ENCODE measurements around the gene FAM120B. TPM values are rescaled to one million over a fixed set of nuclear protein-coding genes. Genes with fewer than 3 reads are reported as not detected.

The FAM120B gene
- total and polyA plus RNA-seq, 2 of the 4 experiments (the other 2 are of a cell fraction): 15.3 to 28.0 TPM

- in situ Hi-C loops (cut with MboI; ENCODE audit: low sequenced_read_pairs) (no loop called here), dilution Hi-C loops (cut with HindIII; ENCODE audit: low sequenced_read_pairs, unreplicated experiment) (no loop called here), intact Hi-C loops (cut with micrococcal nuclease) (no loop called here)
- no peak for ATAC-seq (ENCODE audit: low read depth)
- Histone ChIP-seq H3K27ac (ENCODE audit: insufficient read depth, low read length) (no peak overlapping the region), H2BK20ac (ENCODE audit: low read depth, low read length) (no peak overlapping the region), H3K18ac (ENCODE audit: low read depth, low read length) (no peak overlapping the region), H3K4ac (ENCODE audit: low read depth, low read length) (no peak overlapping the region), H3K14ac (replicated peaks; ENCODE audit: low read depth, low read length) (no peak overlapping the region), H3K36me3 (ENCODE audit: control insufficient read depth, insufficient read depth, low read length) (peaks cover 44% of the 10 kb centered on the region), H4K91ac (ENCODE audit: insufficient read depth, low read depth, low read length) (no peak overlapping the region), H3K9me1 (ENCODE audit: insufficient read depth, low read length) (peaks cover 18% of the 10 kb centered on the region; the same call in 1 of the 2 replicates), H3K4me3 (ENCODE audit: insufficient read depth, low read depth, low read length) (no peak overlapping the region), H4K5ac (ENCODE audit: low read depth, low read length) (no peak overlapping the region), H4K20me1 (ENCODE audit: insufficient read depth, low read length) (no peaks in the 10 kb centered on the region), H2BK5ac (ENCODE audit: low read depth, low read length, poor library complexity, severe bottlenecking) (no peak overlapping the region), H2AK9ac (replicated peaks; ENCODE audit: low read depth, low read length, poor library complexity) (no peak overlapping the region), H3K56ac (ENCODE audit: extremely low read depth, insufficient read depth, low read length) (no peak overlapping the region), H3K9me3 (ENCODE audit: control insufficient read depth, insufficient read depth, low read length) (no peaks in the 10 kb centered on the region), H3K79me1 (ENCODE audit: low read depth in 1 of 2, low read length in 2 of 2) (peaks cover 17 to 18% of the 10 kb centered on the region in 2 experiments), H3K27me3 (ENCODE audit: control insufficient read depth, insufficient read depth, low read length) (no peaks in the 10 kb centered on the region), H3K23ac (ENCODE audit: low read depth, low read length) (no peak overlapping the region), H2AFZ (replicated peaks; ENCODE audit: low read length, poor library complexity) (no peak overlapping the region), H2BK120ac (ENCODE audit: low read depth, low read length) (no peak overlapping the region), H3K4me2 (ENCODE audit: low read depth, low read length) (no peak overlapping the region), H3K9ac (ENCODE audit: low read depth, low read length) (no peak overlapping the region), H4K8ac (ENCODE audit: low read depth in 2 of 2, low read length in 2 of 2) (no peak overlapping the region), H2BK15ac (ENCODE audit: low read depth, low read length) (no peak overlapping the region), H2AK5ac (ENCODE audit: low read depth, low read length) (no peak overlapping the region), H3K4me1 (ENCODE audit: control insufficient read depth, insufficient read depth, low read length) (no peaks in the 10 kb centered on the region)
- no CpG with 5 or more reads among the region's 3 CpGs for WGBS, 2 experiments (ENCODE audit: extremely low coverage in 2 of 2, insufficient read length in 1 of 2)
- no TSS peak for BruUV-seq (replicated peaks)
- DNase-seq: no peak
- POLR2A ChIA-PET (ENCODE audit: unreplicated experiment): no interaction called here
- CTCF ChIA-PET: no interaction called here
- TF ChIP-seq SMC3 (IDR thresholded peaks at IDR 0.05; ENCODE audit: low read depth, low read length) (no peak), CEBPB (IDR thresholded peaks at IDR 0.05; ENCODE audit: low read depth, low read length) (no peak), CHD1 (IDR thresholded peaks at IDR 0.05; ENCODE audit: low read depth, low read length) (no peak), CTCF (conservative IDR thresholded peaks at IDR 0.05; ENCODE audit: low read depth, low read length) (no peak), RFX5 (IDR thresholded peaks at IDR 0.05; ENCODE audit: low read depth, low read length) (no peak), POLR2A (IDR thresholded peaks at IDR 0.05; ENCODE audit: low read depth, low read length) (no peak), MAFK (IDR thresholded peaks at IDR 0.05; ENCODE audit: low read depth, low read length) (no peak), USF2 (IDR thresholded peaks at IDR 0.05; ENCODE audit: low read depth, low read length) (no peak), BHLHE40 (IDR thresholded peaks at IDR 0.05; ENCODE audit: low read depth, low read length) (no peak), FOS (IDR thresholded peaks at IDR 0.05; ENCODE audit: low read depth, low read length) (no peak), MAZ (IDR thresholded peaks at IDR 0.05; ENCODE audit: borderline replicate concordance, low read depth, low read length) (no peak), RAD21 (IDR thresholded peaks at IDR 0.05; ENCODE audit: low read length) (no peak), MXI1 (IDR thresholded peaks at IDR 0.05; ENCODE audit: borderline replicate concordance, low read depth, low read length) (no peak), RCOR1 (IDR thresholded peaks at IDR 0.05; ENCODE audit: insufficient replicate concordance, low read length) (no peak), ELK1 (IDR thresholded peaks at IDR 0.05; ENCODE audit: borderline replicate concordance, low read depth, low read length) (no peak), NFE2L2 (IDR thresholded peaks at IDR 0.05; ENCODE audit: low read depth, low read length) (no peak)
Observed at GRCh38 chr6:170361335-170361734, 54.8 kb downstream of the FAM120B start.
